OCI-LY7 (cell line): Measurements from ENCODE around the gene CHCHD1. TPM values are rescaled to one million over a fixed set of nuclear protein-coding genes. Genes with fewer than 3 reads are reported as not detected.
A peak's percentile ranks its signal among the peaks of the same experiment; 100 is the strongest.

ENCODE experiments used
- BruUV-seq: library from RNA; stranded (reverse); fragments of 400-500 nt; replicated peaks from 2 replicates; lab custom pipeline; 2021; lab: Mats Ljungman, UMichigan
- CTCF ChIA-PET: fragments of 300-600 bp; sonication (Branson Sonifier 250); formaldehyde crosslinking; loops from one replicate; lab custom pipeline; 2022; ENCODE audit warnings: antibody characterized with exemption; ENCODE audit not compliant: unreplicated experiment; lab: Charles Lee
- POLR2A ChIA-PET: fragments of 300-600 bp; sonication (Branson Sonifier 250); formaldehyde crosslinking; loops from one replicate; lab custom pipeline; 2022; ENCODE audit warnings: antibody characterized with exemption; lab: Charles Lee
- DNase-seq: peaks from one replicate; pipeline ENCODE4 v3.0.0-alpha.2; 2015; ENCODE audit warnings: low spot score
- H2AFZ ChIP-seq: fragments of 200-600 bp; sonication (generic), shearing (Covaris generic); 2 replicates; pipeline ENCODE4 v1.6.1; 2014; ENCODE audit warnings: mild to moderate bottlenecking, antibody characterized with exemption, low read length, moderate library complexity
- H3K27ac ChIP-seq: fragments of 200-600 bp; sonication (generic); 2 replicates; pipeline ENCODE4 v1.5.1; 2014; ENCODE audit warnings: mixed run types, low read depth, mild to moderate bottlenecking, moderate library complexity, low read length, inconsistent platforms; ENCODE audit not compliant: poor library complexity, severe bottlenecking
- H3K36me3 ChIP-seq: fragments of 200-600 bp; sonication (generic); 2 replicates; pipeline ENCODE4 v1.6.1; 2014; ENCODE audit warnings: mild to moderate bottlenecking, antibody characterized with exemption, low read length, moderate library complexity, mixed read lengths; ENCODE audit not compliant: insufficient read depth
- H3K4me1 ChIP-seq: fragments of 200-600 bp; sonication (generic); 2 replicates; pipeline ENCODE4 v1.5.1; 2014; ENCODE audit warnings: mild to moderate bottlenecking, low read length; ENCODE audit not compliant: insufficient read depth, poor library complexity, severe bottlenecking
- H3K4me2 ChIP-seq: fragments of 200-600 bp; sonication (generic); 2 replicates; pipeline ENCODE4 v1.6.1; 2014; ENCODE audit warnings: mild to moderate bottlenecking, low read length
- H3K4me3 ChIP-seq: fragments of 200-600 bp; sonication (generic); 2 replicates; pipeline ENCODE4 v1.5.1; 2014; ENCODE audit warnings: mild to moderate bottlenecking, low read depth, low read length; ENCODE audit not compliant: poor library complexity, severe bottlenecking
- H3K79me2 ChIP-seq: fragments of 200-600 bp; sonication (generic); 2 replicates; pipeline ENCODE4 v1.6.1; 2016; ENCODE audit warnings: low read depth, mild to moderate bottlenecking, low read length, moderate library complexity, mixed read lengths; ENCODE audit not compliant: insufficient read depth
- H3K9me2 ChIP-seq: fragments of 200-600 bp; sonication (generic); 2 replicates; pipeline ENCODE4 v1.6.1; 2016; ENCODE audit warnings: mild to moderate bottlenecking, low read length, mixed read lengths; ENCODE audit not compliant: insufficient read depth
- H3K9me3 ChIP-seq: fragments of 200-600 bp; sonication (generic); 2 replicates; pipeline ENCODE4 v1.6.1; 2014; ENCODE audit warnings: mild to moderate bottlenecking, mixed run types, low read length, mixed read lengths
- H4K20me1 ChIP-seq: fragments of 200-600 bp; sonication (generic); 2 replicates; pipeline ENCODE4 v1.6.1; 2014; ENCODE audit warnings: mild to moderate bottlenecking, antibody characterized with exemption, low read length, moderate library complexity, mixed read lengths; ENCODE audit not compliant: insufficient read depth
- EZH2phosphoT487 ChIP-seq: fragments of 200-600 bp; sonication (generic); IDR thresholded peaks from 2 replicates; pipeline ENCODE4 v1.6.1; 2018; ENCODE audit warnings: low read depth, borderline replicate concordance, mild to moderate bottlenecking, mixed run types, antibody characterized with exemption, low read length, moderate library complexity, mixed read lengths
- intact Hi-C: fragments of 100-400 bp; cut with micrococcal nuclease; formaldehyde crosslinking; loops from one replicate; pipeline ENCODE4 v1.10.0; 2022; ENCODE audit not compliant: unreplicated experiment
- total RNA-seq, 2 experiments: library from RNA; depleted of rRNA in 1 of 2; stranded (reverse); fragments of >200 nt in 1 of 2; shearing (Covaris generic) in 1 of 2; gene quantifications; 2 replicates each; pipeline ENCODE4 v1.2.3, GENCODE V29; 2014 to 2022
- TF ChIP-seq, protein P1 (sequence below): fragments of 200-600 bp; sonication (generic); conservative IDR thresholded peaks from 2 replicates; pipeline ENCODE4 v1.5.1; 2014; ENCODE audit warnings: mild to moderate bottlenecking, antibody characterized with exemption, low read length, moderate library complexity, mixed read lengths

Gene CHCHD1
- total RNA-seq, 2 experiments from 2014 or later, result 36.6 to 55.6 TPM

DNA sequence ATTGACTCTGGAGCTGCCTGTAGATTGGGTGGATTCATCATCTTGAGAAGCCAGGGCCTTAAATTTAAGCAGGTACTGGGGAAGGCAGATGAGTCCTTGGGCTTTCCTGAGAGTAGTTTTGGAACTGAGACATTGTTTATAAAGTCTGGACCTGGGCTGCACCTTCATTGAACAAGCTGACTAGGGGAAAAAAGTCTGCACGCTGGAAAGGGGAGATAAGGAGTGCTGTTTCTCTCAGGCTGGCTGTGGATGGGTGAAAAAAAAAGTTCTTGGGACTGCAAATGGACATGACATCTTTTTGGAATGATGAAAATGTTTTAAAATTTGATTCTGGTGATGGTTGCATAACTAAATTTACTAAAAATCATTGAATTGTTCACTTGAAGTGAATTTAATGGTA lies 25.7 kb upstream of the CHCHD1 start:
- H3K9me2 ChIP-seq, result no peaks in the 10 kb centered on the region
- no TSS peak for BruUV-seq
- ChIA-PET CTCF (no interaction called here), POLR2A (interaction anchor here (0.7 to 1.3 kb wide), 3 partner anchors 11 to 68 kb away, joined by 3 to 4 read pairs (median 3); no protein-coding TSS in a partner anchor)
- no peak overlapping the region for H3K4me3 ChIP-seq
- DNase-seq, result no peak
- no peak overlapping the region for H3K4me2 ChIP-seq
- no peaks in the 10 kb centered on the region for H4K20me1 ChIP-seq
- H2AFZ ChIP-seq, result no peak overlapping the region
- no peaks in the 10 kb centered on the region for H3K9me3 ChIP-seq
- intact Hi-C loops, result no loop called here
- H3K36me3 ChIP-seq, result peaks cover 61% of the 10 kb centered on the region
- H3K79me2 ChIP-seq, result no peaks in the 10 kb centered on the region; the same call in 1 of the 2 replicates
- H3K4me1 ChIP-seq, result peaks cover 23% of the 10 kb centered on the region
- no peak overlapping the region for H3K27ac ChIP-seq
- TF ChIP-seq, protein P1, sequence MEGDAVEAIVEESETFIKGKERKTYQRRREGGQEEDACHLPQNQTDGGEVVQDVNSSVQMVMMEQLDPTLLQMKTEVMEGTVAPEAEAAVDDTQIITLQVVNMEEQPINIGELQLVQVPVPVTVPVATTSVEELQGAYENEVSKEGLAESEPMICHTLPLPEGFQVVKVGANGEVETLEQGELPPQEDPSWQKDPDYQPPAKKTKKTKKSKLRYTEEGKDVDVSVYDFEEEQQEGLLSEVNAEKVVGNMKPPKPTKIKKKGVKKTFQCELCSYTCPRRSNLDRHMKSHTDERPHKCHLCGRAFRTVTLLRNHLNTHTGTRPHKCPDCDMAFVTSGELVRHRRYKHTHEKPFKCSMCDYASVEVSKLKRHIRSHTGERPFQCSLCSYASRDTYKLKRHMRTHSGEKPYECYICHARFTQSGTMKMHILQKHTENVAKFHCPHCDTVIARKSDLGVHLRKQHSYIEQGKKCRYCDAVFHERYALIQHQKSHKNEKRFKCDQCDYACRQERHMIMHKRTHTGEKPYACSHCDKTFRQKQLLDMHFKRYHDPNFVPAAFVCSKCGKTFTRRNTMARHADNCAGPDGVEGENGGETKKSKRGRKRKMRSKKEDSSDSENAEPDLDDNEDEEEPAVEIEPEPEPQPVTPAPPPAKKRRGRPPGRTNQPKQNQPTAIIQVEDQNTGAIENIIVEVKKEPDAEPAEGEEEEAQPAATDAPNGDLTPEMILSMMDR, result no peak
- TF ChIP-seq EZH2phosphoT487, result no peak

DNA sequence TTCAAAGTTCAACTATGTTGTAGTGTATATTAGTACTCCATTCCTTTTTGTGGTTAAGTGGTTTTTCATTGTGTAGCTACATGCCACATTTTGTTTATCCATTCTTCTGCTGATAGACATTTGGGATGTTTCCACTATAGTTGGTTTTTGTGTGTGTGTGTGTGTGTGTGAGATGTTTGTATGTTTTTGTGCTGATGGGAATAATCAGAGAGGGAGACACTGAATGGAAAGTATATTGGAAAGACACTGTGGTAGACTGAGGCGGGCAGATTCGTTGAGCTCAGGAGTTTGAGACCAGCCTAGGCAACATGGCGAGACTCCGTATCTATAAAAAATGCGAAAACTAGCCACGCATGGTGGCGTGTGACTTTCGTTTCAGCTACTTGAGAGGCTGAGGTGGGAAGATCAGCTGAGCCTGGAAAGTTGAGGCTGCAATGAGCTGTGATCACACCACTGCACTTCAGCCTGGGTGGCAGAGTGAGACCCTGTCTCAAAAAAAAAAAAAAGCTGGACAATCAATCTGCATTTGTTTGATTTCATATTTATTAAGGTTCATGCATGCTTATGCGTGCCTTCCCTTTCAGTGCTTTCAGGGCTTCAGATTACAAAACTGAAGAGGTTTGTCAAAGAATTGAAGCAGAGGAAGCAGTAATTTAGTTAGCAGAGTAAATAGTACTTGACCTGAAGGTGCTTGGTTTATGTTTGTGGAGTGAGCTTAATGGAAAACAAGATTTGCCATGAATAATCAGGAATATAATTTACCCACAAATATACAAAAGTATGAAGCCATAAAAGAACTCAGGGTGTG lies 22.9 kb upstream of the CHCHD1 start:
- no peak for DNase-seq
- Histone ChIP-seq H3K27ac (peak overlapping the region; percentile 64), H3K9me3 (no peaks in the 10 kb centered on the region), H3K4me3 (no peak overlapping the region), H3K4me2 (peak overlapping the region; percentile 57), H2AFZ (no peak overlapping the region), H3K36me3 (peaks cover 63% of the 10 kb centered on the region), H3K9me2 (no peaks in the 10 kb centered on the region), H4K20me1 (no peaks in the 10 kb centered on the region), H3K4me1 (peaks cover 23% of the 10 kb centered on the region), H3K79me2 (no peaks in the 10 kb centered on the region; the same call in 1 of the 2 replicates)
- POLR2A ChIA-PET, result interaction anchor here (0.5 to 2.5 kb wide), 7 partner anchors 9 to 1008 kb away, joined by 3 to 15 read pairs (median 4); partner anchors contain the start of genes CHCHD1 and SEC24C
- TF ChIP-seq, protein P1, result no peak
- no peak for TF ChIP-seq EZH2phosphoT487
- BruUV-seq, result no TSS peak
- CTCF ChIA-PET, result interaction anchor here (1.2 kb wide), 1 partner anchor 15 kb away, joined by 3 read pairs; the partner anchor contains the start of gene SEC24C
- intact Hi-C loops, result no loop called here
